ENCODE results near the gene H2AZ2. TPM values are rescaled to one million over a fixed set of nuclear protein-coding genes. Genes with fewer than 3 reads are reported as not detected.

The H2AZ2 gene
- 232 TPM for total RNA-seq

- peak; percentile 97 to 100 (median 100) for DNase-seq (ENCODE audit: low read depth in 2 of 3, low spot score in 2 of 3)
Measured at GRCh38 chr7:44847920-44848634, at the start of gene H2AZ2. Gene H2AZ2, minus strand, starts transcription at chr7:44848087. Its CDS starts 116 bp downstream, at chr7:44847971.

GRCh38 chr7:44897309-44897708 lies 49.4 kb upstream of the H2AZ2 start:
- no peak for DNase-seq (ENCODE audit: low read depth in 2 of 3, low spot score in 2 of 3)

GRCh38 chr7:44894888-44895580 lies 47.1 kb upstream of the H2AZ2 start:
- no peak for DNase-seq (ENCODE audit: low read depth in 2 of 3, low spot score in 2 of 3)

- no peak for DNase-seq (ENCODE audit: low read depth in 2 of 3, low spot score in 2 of 3)
Measured at GRCh38 chr7:44893710-44894234, 45.9 kb upstream of the H2AZ2 start.

- DNase-seq (ENCODE audit: low read depth in 2 of 3, low spot score in 2 of 3), result no peak
Measured at GRCh38 chr7:44891791-44892190, 43.9 kb upstream of the H2AZ2 start.

- no peak for DNase-seq (ENCODE audit: low read depth in 2 of 3, low spot score in 2 of 3)
Measured at GRCh38 chr7:44891372-44891771, 43.5 kb upstream of the H2AZ2 start.

- no peak for DNase-seq (ENCODE audit: low read depth in 2 of 3, low spot score in 2 of 3)
Measured at GRCh38 chr7:44889086-44889781, 41.3 kb upstream of the H2AZ2 start.

GRCh38 chr7:44887293-44887692 lies 39.4 kb upstream of the H2AZ2 start:
- no peak for DNase-seq (ENCODE audit: low read depth in 2 of 3, low spot score in 2 of 3)

- peak; percentile 97 to 98 (median 98) for DNase-seq (ENCODE audit: low read depth in 2 of 3, low spot score in 2 of 3)
Measured at GRCh38 chr7:44885394-44886317, 37.8 kb upstream of the H2AZ2 start, which contains the start of gene PURB. Gene PURB, minus strand, starts transcription at chr7:44885530. Its CDS starts 182 bp downstream, at chr7:44885348.

- peak; percentile 44 to 75 (median 47) for DNase-seq (ENCODE audit: low read depth in 2 of 3, low spot score in 2 of 3)
Measured at GRCh38 chr7:44884621-44885393, 36.9 kb upstream of the H2AZ2 start.

- no peak for DNase-seq (ENCODE audit: low read depth in 2 of 3, low spot score in 2 of 3)
Measured at GRCh38 chr7:44883961-44884620, 36.2 kb upstream of the H2AZ2 start.

- no peak for DNase-seq (ENCODE audit: low read depth in 2 of 3, low spot score in 2 of 3)
Measured at GRCh38 chr7:44882899-44883298, 35.0 kb upstream of the H2AZ2 start.

GRCh38 chr7:44881610-44882009 lies 33.7 kb upstream of the H2AZ2 start:
- DNase-seq (ENCODE audit: low read depth in 2 of 3, low spot score in 2 of 3), result peak in 1 of 3 donors; percentile 34

GRCh38 chr7:44881066-44881600 lies 33.2 kb upstream of the H2AZ2 start:
- no peak for DNase-seq (ENCODE audit: low read depth in 2 of 3, low spot score in 2 of 3)

GRCh38 chr7:44880317-44881018 lies 32.6 kb upstream of the H2AZ2 start:
- no peak for DNase-seq (ENCODE audit: low read depth in 2 of 3, low spot score in 2 of 3)

- no peak for DNase-seq (ENCODE audit: low read depth in 2 of 3, low spot score in 2 of 3)
Measured at GRCh38 chr7:44876393-44876792, 28.5 kb upstream of the H2AZ2 start.

- DNase-seq (ENCODE audit: low read depth in 2 of 3, low spot score in 2 of 3), result no peak
Measured at GRCh38 chr7:44875241-44875640, 27.4 kb upstream of the H2AZ2 start.

- DNase-seq (ENCODE audit: low read depth in 2 of 3, low spot score in 2 of 3), result no peak
Measured at GRCh38 chr7:44872787-44873186, 24.9 kb upstream of the H2AZ2 start.

All from hematopoietic multipotent progenitor cell (in vitro differentiated cells).